ENCODE data around the gene WDR82.
"Not testable (repeated sequence)": the region's sequence is repeated elsewhere in the genome, so short reads cannot be mapped to it uniquely, and the experiment has no call there.

The WDR82 gene

GRCh38 chr3:52283306-52283705 is 4.9 kb upstream of the WDR82 start:
- H3K4me3 Mint-ChIP-seq: no peak overlapping the region
- no peaks in the 10 kb centered on the region for H3K9me3 Mint-ChIP-seq
- DNase-seq (ENCODE audit: low spot score in 2 of 2) (no peak), ATAC-seq (no peak)
- H3K36me3 Mint-ChIP-seq: peaks cover 57% of the 10 kb centered on the region
- H3K4me1 Mint-ChIP-seq: peaks cover 58% of the 10 kb centered on the region
- peak overlapping the region; percentile 86 for H3K27ac Mint-ChIP-seq

GRCh38 chr3:52281981-52282801 is 3.7 kb upstream of the WDR82 start:
- DNase-seq (ENCODE audit: low spot score in 2 of 2): no peak
- Mint-ChIP-seq H3K36me3 (peaks cover 58% of the 10 kb centered on the region), H3K4me3 (peak overlapping the region; percentile 50), H3K9me3 (no peaks in the 10 kb centered on the region), H3K27ac (peak overlapping the region; percentile 86), H3K4me1 (peaks cover 58% of the 10 kb centered on the region)
- no peak for ATAC-seq

- H3K27ac Mint-ChIP-seq: peak overlapping the region; percentile 94
Measured at GRCh38 chr3:52280050-52280461, 1.6 kb upstream of the WDR82 start.

GRCh38 chr3:52279596-52279995 is 1.1 kb upstream of the WDR82 start:
- H3K9me3 Mint-ChIP-seq: no peaks in the 10 kb centered on the region
- peaks cover 81% of the 10 kb centered on the region for H3K36me3 Mint-ChIP-seq
- DNase-seq (ENCODE audit: low spot score in 2 of 2): no peak
- H3K4me1 Mint-ChIP-seq: peaks cover 61% of the 10 kb centered on the region
- H3K27ac Mint-ChIP-seq: peak overlapping the region; percentile 94
- H3K4me3 Mint-ChIP-seq: peak overlapping the region; percentile 82
- ATAC-seq: no peak

More at GRCh38 chr3:52280050-52280461, 1.6 kb upstream of the WDR82 start:
- ATAC-seq (no peak), DNase-seq (ENCODE audit: low spot score in 2 of 2) (no peak)
- Mint-ChIP-seq H3K9me3 (no peaks in the 10 kb centered on the region), H3K4me1 (peaks cover 57% of the 10 kb centered on the region), H3K4me3 (peak overlapping the region; percentile 82), H3K36me3 (peaks cover 77% of the 10 kb centered on the region)

GRCh38 chr3:52277972-52278509 is 408 bp downstream of the WDR82 start:
- DNase-seq (ENCODE audit: low spot score in 2 of 2): peak in 1 of 2 donors; percentile 70
- Mint-ChIP-seq H3K36me3 (peaks cover 91% of the 10 kb centered on the region), H3K4me3 (peak overlapping the region; percentile 82)

GRCh38 chr3:52277071-52277964 is 1.1 kb downstream of the WDR82 start:
- H3K4me3 Mint-ChIP-seq: peak overlapping the region; percentile 82
- H3K4me1 Mint-ChIP-seq: peaks cover 61% of the 10 kb centered on the region
- ATAC-seq (peak; percentile 55), DNase-seq (ENCODE audit: low spot score in 2 of 2) (peak; percentile 59 to 88)
- H3K9me3 Mint-ChIP-seq: no peaks in the 10 kb centered on the region
- peaks cover 98% of the 10 kb centered on the region for H3K36me3 Mint-ChIP-seq
- peak overlapping the region; percentile 94 for H3K27ac Mint-ChIP-seq

More at GRCh38 chr3:52277972-52278509, 408 bp downstream of the WDR82 start:
- Mint-ChIP-seq H3K4me1 (peaks cover 60% of the 10 kb centered on the region), H3K9me3 (no peaks in the 10 kb centered on the region), H3K27ac (peak overlapping the region; percentile 94)
- peak; percentile 75 for ATAC-seq

- Mint-ChIP-seq H3K27ac (peak overlapping the region; percentile 94), H3K4me1 (peaks cover 64% of the 10 kb centered on the region), H3K36me3 (peaks cover 100% of the 10 kb centered on the region), H3K4me3 (peak overlapping the region; percentile 82)
- not testable (repeated sequence) for DNase-seq (ENCODE audit: low spot score in 2 of 2); ATAC-seq; H3K9me3 Mint-ChIP-seq
Measured at GRCh38 chr3:52274781-52275180, 3.7 kb downstream of the WDR82 start.

GRCh38 chr3:52272831-52273230 is 5.6 kb downstream of the WDR82 start:
- H3K4me1 Mint-ChIP-seq: peaks cover 67% of the 10 kb centered on the region
- H3K9me3 Mint-ChIP-seq: no peaks in the 10 kb centered on the region
- ATAC-seq: peak; percentile 35
- peak overlapping the region; percentile 82 for H3K4me3 Mint-ChIP-seq
- no peak for DNase-seq (ENCODE audit: low spot score in 2 of 2)
- H3K36me3 Mint-ChIP-seq: peaks cover 100% of the 10 kb centered on the region
- peak overlapping the region; percentile 94 for H3K27ac Mint-ChIP-seq

- peak overlapping the region; percentile 82 for H3K4me3 Mint-ChIP-seq
- H3K36me3 Mint-ChIP-seq: peaks cover 100% of the 10 kb centered on the region
- peak overlapping the region; percentile 94 for H3K27ac Mint-ChIP-seq
Measured at GRCh38 chr3:52272172-52272571, 6.3 kb downstream of the WDR82 start.

GRCh38 chr3:52270252-52270754 is 8.1 kb downstream of the WDR82 start:
- H3K36me3 Mint-ChIP-seq: peaks cover 100% of the 10 kb centered on the region
- H3K4me3 Mint-ChIP-seq: peak overlapping the region; percentile 82
- ATAC-seq (no peak), DNase-seq (ENCODE audit: low spot score in 2 of 2) (no peak)
- H3K9me3 Mint-ChIP-seq: no peaks in the 10 kb centered on the region
- H3K27ac Mint-ChIP-seq: peak overlapping the region; percentile 94
- peaks cover 69% of the 10 kb centered on the region for H3K4me1 Mint-ChIP-seq

More at GRCh38 chr3:52272172-52272571, 6.3 kb downstream of the WDR82 start:
- DNase-seq (ENCODE audit: low spot score in 2 of 2); H3K9me3 Mint-ChIP-seq; ATAC-seq: not testable (repeated sequence)
- H3K4me1 Mint-ChIP-seq: peaks cover 74% of the 10 kb centered on the region

- peak overlapping the region; percentile 82 for H3K4me3 Mint-ChIP-seq
- no peaks in the 10 kb centered on the region for H3K9me3 Mint-ChIP-seq
- DNase-seq (ENCODE audit: low spot score in 2 of 2): no peak
- no peak for ATAC-seq
- H3K4me1 Mint-ChIP-seq: peaks cover 67% of the 10 kb centered on the region
- H3K36me3 Mint-ChIP-seq: peaks cover 100% of the 10 kb centered on the region
- peak overlapping the region; percentile 94 for H3K27ac Mint-ChIP-seq
Measured at GRCh38 chr3:52269776-52270175, 8.7 kb downstream of the WDR82 start.

GRCh38 chr3:52268036-52268435 is 10.4 kb downstream of the WDR82 start:
- DNase-seq (ENCODE audit: low spot score in 2 of 2): no peak
- no peaks in the 10 kb centered on the region for H3K9me3 Mint-ChIP-seq
- peak overlapping the region; percentile 82 for H3K4me3 Mint-ChIP-seq
- peaks cover 100% of the 10 kb centered on the region for H3K36me3 Mint-ChIP-seq
- peak; percentile 68 for ATAC-seq
- peak overlapping the region; percentile 94 for H3K27ac Mint-ChIP-seq
- H3K4me1 Mint-ChIP-seq: peaks cover 71% of the 10 kb centered on the region

GRCh38 chr3:52265387-52265786 is 13.1 kb downstream of the WDR82 start:
- no peak overlapping the region for H3K4me3 Mint-ChIP-seq
- peaks cover 100% of the 10 kb centered on the region for H3K36me3 Mint-ChIP-seq

GRCh38 chr3:52262447-52262846 is 16.0 kb downstream of the WDR82 start:
- no peak for ATAC-seq
- no peak for DNase-seq (ENCODE audit: low spot score in 2 of 2)
- Mint-ChIP-seq H3K4me1 (peaks cover 60% of the 10 kb centered on the region), H3K9me3 (no peaks in the 10 kb centered on the region), H3K4me3 (no peak overlapping the region), H3K27ac (peak overlapping the region; percentile 68), H3K36me3 (peaks cover 100% of the 10 kb centered on the region)

More at GRCh38 chr3:52265387-52265786, 13.1 kb downstream of the WDR82 start:
- ATAC-seq (no peak), DNase-seq (ENCODE audit: low spot score in 2 of 2) (no peak)
- Mint-ChIP-seq H3K9me3 (no peaks in the 10 kb centered on the region), H3K4me1 (peaks cover 57% of the 10 kb centered on the region), H3K27ac (peak overlapping the region; percentile 68)

GRCh38 chr3:52259448-52259847 is 19.0 kb downstream of the WDR82 start:
- Mint-ChIP-seq H3K4me3 (no peak overlapping the region), H3K27ac (peak overlapping the region; percentile 87), H3K9me3 (no peaks in the 10 kb centered on the region), H3K36me3 (peaks cover 100% of the 10 kb centered on the region), H3K4me1 (peaks cover 81% of the 10 kb centered on the region)
- no peak for DNase-seq (ENCODE audit: low spot score in 2 of 2)
- peak; percentile 51 for ATAC-seq
